Erythroblast (primary cell): Measurements from ENCODE around the gene KAT6B.

ENCODE experiments used
- GATA1 ChIP-seq: IDR thresholded peaks from 2 replicates; pipeline ENCODE4 v1.6.1; 2011; ENCODE audit warnings: low read depth, mild to moderate bottlenecking, control low read depth, low read length, moderate library complexity
- POLR2A ChIP-seq: IDR thresholded peaks from 2 replicates; pipeline ENCODE4 v1.6.1; 2011; ENCODE audit warnings: mild to moderate bottlenecking, low read length

- TF ChIP-seq POLR2A: no peak
- TF ChIP-seq GATA1: no peak
Measured at GRCh38 chr10:75018251-75018650, 191.9 kb downstream of the KAT6B start.
